GM13976 (cell line): ENCODE measurements around the gene FBXO44.

ENCODE experiments used
- DNase-seq: peaks from one replicate; pipeline ENCODE4 v3.0.0; 2012; ENCODE audit warnings: low spot score
- in situ Hi-C: fragments of 300-500 bp; cut with MboI; formaldehyde crosslinking; loops from one replicate; pipeline ENCODE4 v1.12.0; 2022; ENCODE audit warnings: low sequenced_read_pairs, mixed read lengths, inconsistent platforms; ENCODE audit not compliant: unreplicated experiment
- TF ChIP-seq, protein P1 (sequence below): IDR thresholded peaks from 2 replicates; pipeline ENCODE4 v1.5.1; 2012; ENCODE audit warnings: borderline replicate concordance, mild to moderate bottlenecking; ENCODE audit not compliant: insufficient read depth; ENCODE audit errors: extremely low read depth, missing control alignments, control extremely low read depth

FBXO44 gene

DNA sequence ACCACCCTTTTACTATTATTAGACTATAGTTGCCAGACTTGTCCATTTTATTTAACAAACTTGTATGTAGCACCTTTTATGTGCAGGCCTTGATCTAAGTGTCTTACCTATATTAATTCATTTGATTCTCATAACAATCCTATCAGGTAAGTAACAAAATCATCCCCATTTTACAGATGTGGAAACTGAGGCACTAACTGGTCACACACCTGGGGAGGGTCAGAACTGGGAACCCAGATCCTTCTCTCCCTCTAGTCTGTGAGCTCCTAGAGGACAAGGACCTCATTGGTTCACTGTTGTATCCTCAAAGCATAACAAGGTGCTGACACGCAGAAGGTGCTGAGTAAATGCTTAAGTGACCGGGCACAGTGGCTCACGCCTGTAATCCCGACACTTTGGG is 15.3 kb upstream of the FBXO44 start:
- in situ Hi-C loops: loop anchor here (25.0 kb wide), 2 partner anchors 327 to 577 kb away; partner anchors contain the start of gene SRM
- TF ChIP-seq, protein P1, sequence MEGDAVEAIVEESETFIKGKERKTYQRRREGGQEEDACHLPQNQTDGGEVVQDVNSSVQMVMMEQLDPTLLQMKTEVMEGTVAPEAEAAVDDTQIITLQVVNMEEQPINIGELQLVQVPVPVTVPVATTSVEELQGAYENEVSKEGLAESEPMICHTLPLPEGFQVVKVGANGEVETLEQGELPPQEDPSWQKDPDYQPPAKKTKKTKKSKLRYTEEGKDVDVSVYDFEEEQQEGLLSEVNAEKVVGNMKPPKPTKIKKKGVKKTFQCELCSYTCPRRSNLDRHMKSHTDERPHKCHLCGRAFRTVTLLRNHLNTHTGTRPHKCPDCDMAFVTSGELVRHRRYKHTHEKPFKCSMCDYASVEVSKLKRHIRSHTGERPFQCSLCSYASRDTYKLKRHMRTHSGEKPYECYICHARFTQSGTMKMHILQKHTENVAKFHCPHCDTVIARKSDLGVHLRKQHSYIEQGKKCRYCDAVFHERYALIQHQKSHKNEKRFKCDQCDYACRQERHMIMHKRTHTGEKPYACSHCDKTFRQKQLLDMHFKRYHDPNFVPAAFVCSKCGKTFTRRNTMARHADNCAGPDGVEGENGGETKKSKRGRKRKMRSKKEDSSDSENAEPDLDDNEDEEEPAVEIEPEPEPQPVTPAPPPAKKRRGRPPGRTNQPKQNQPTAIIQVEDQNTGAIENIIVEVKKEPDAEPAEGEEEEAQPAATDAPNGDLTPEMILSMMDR: no peak
- no peak for DNase-seq

GRCh38 chr1:11640101-11640500 is 14.6 kb upstream of the FBXO44 start:
- DNase-seq: no peak
- TF ChIP-seq, protein P1: no peak
- in situ Hi-C loops: loop anchor here (25.0 kb wide), 2 partner anchors 328 to 578 kb away; partner anchors contain the start of gene SRM

DNA sequence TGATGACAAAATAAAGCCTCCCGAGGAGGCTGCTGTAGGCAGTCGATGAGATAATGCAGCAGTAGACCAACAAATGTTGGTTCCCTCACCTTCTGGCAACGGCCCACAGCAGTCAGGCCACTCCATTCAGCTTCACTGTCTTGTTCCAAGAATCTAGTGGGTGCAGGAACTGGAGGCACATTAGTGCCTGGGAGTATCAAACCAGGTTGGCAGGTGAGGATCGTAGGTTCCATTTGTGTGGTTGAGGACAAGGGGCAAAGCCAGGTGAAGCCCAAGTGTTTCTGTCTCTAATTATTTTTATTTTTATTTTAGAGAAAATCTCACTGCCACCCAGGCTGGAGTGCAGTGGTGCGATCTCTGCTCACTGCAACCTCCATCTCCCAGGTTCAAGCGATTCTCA is 13.7 kb upstream of the FBXO44 start:
- DNase-seq: no peak
- TF ChIP-seq, protein P1: no peak
- in situ Hi-C loops: loop anchor here (25.0 kb wide), 2 partner anchors 329 to 579 kb away; partner anchors contain the start of gene SRM

- TF ChIP-seq, protein P1: no peak
- in situ Hi-C loops: loop anchor here (25.0 kb wide), 2 partner anchors 330 to 580 kb away; partner anchors contain the start of gene SRM
- DNase-seq: no peak
Measured at GRCh38 chr1:11641776-11642305, 12.8 kb upstream of the FBXO44 start.

GRCh38 chr1:11642418-11643017 is 12.2 kb upstream of the FBXO44 start:
- TF ChIP-seq, protein P1: peak; percentile 90
- DNase-seq: peak; percentile 84
- in situ Hi-C loops: loop anchor here (25.0 kb wide), 2 partner anchors 330 to 580 kb away; partner anchors contain the start of gene SRM

DNA sequence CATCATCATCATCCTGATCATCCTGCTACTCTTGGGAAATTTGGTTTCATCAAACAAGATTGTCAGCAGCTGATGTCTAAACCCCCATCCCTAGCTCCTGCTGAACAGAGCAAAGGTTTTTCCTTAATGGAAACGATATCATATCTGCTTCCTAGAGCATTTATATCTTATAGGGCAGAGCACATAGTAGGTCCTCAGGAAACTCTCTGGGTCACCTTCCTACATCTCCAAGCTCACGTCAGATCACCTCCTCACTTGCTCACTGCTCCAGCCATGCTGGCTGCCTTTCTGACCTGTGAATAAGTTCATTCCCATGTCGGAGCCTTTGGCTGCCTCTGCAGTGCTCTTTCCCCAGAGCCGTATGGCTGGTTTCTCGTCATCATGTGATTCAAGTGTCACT is 10.9 kb upstream of the FBXO44 start:
- DNase-seq: no peak
- TF ChIP-seq, protein P1: no peak
- in situ Hi-C loops: loop anchor here (25.0 kb wide), 2 partner anchors 331 to 581 kb away; partner anchors contain the start of gene SRM
